ENCODE results near the gene CTNNA2. TPM values are rescaled to one million over a fixed set of nuclear protein-coding genes. Genes with fewer than 3 reads are reported as not detected.

Gene CTNNA2
- total RNA-seq, 1 experiment from 2014 or later, result not detected

GRCh38 chr2:80591233-80591632 lies 1078.4 kb downstream of the CTNNA2 start:
- no peak for DNase-seq (ENCODE audit: low read depth)
- in situ Hi-C loops (cut with HindIII; ENCODE audit: low pct_unique_long_range_greater_than_20kb, low sequenced_read_pairs), result no loop called here

DNA sequence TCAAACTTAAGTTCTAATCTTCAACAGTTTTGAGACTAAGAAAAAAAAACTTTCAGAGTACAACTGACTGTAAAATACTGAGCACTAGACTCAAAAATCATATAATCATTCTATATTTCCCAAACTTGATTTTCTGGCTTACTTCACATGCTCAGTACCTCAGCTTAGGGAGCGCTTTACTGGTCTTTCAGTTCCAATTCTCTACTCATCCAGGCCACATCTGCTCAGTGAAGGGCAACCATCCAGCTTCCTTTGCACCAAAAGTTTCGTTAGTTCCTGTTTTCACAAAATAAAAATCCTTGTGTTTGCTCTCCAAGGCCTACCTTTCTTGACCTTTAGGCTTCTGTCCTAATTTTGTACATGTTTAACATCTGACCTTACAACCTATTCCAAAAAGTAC lies 1079.3 kb downstream of the CTNNA2 start:
- in situ Hi-C loops (cut with HindIII; ENCODE audit: low pct_unique_long_range_greater_than_20kb, low sequenced_read_pairs), result no loop called here
- no peak for DNase-seq (ENCODE audit: low read depth)

GRCh38 chr2:80610108-80610507 lies 1097.3 kb downstream of the CTNNA2 start:
- in situ Hi-C loops (cut with HindIII; ENCODE audit: low pct_unique_long_range_greater_than_20kb, low sequenced_read_pairs), result no loop called here
- no peak for DNase-seq (ENCODE audit: low read depth)

- in situ Hi-C loops (cut with HindIII; ENCODE audit: low pct_unique_long_range_greater_than_20kb, low sequenced_read_pairs), result no loop called here
- no peak for DNase-seq (ENCODE audit: low read depth)
Measured at GRCh38 chr2:80621656-80622055, 1108.8 kb downstream of the CTNNA2 start.

DNA sequence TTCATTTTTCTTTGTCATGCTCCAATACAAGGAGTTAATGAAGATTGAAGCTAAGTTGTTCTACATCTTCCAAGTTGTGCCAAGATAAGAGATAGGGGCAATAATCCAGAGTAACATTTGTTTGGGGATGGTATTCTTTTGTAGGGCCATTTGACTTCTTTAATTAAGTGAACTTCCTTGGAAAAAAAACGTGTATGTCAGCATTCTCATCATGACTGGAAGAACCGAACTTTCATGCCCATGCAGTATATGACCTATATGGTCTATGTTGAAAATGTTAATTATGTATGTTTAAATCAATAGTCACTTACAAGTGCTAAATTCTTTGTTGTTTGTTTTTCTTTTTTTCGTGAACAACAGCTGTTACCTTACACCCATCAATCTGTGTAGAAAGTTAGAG lies 1111.2 kb downstream of the CTNNA2 start:
- no peak for DNase-seq (ENCODE audit: low read depth)

GRCh38 chr2:80634590-80634989 lies 1121.7 kb downstream of the CTNNA2 start:
- in situ Hi-C loops (cut with HindIII; ENCODE audit: low pct_unique_long_range_greater_than_20kb, low sequenced_read_pairs), result no loop called here
- DNase-seq (ENCODE audit: low read depth), result no peak

More for the DNA sequence above, 1111.2 kb downstream of the CTNNA2 start:
- in situ Hi-C loops (cut with HindIII; ENCODE audit: low pct_unique_long_range_greater_than_20kb, low sequenced_read_pairs), result no loop called here

- DNase-seq (ENCODE audit: low read depth), result no peak
- in situ Hi-C loops (cut with HindIII; ENCODE audit: low pct_unique_long_range_greater_than_20kb, low sequenced_read_pairs), result no loop called here
Measured at GRCh38 chr2:80638783-80639182, 1125.9 kb downstream of the CTNNA2 start.

- in situ Hi-C loops (cut with HindIII; ENCODE audit: low pct_unique_long_range_greater_than_20kb, low sequenced_read_pairs), result no loop called here
- no peak for DNase-seq (ENCODE audit: low read depth)
Measured at GRCh38 chr2:80642465-80642864, 1129.6 kb downstream of the CTNNA2 start.

- no peak for DNase-seq (ENCODE audit: low read depth)
- in situ Hi-C loops (cut with HindIII; ENCODE audit: low pct_unique_long_range_greater_than_20kb, low sequenced_read_pairs), result no loop called here
Measured at GRCh38 chr2:80643598-80643997, 1130.7 kb downstream of the CTNNA2 start.

GRCh38 chr2:80651435-80651834 lies 1138.6 kb downstream of the CTNNA2 start:
- no peak for DNase-seq (ENCODE audit: low read depth)
- in situ Hi-C loops (cut with HindIII; ENCODE audit: low pct_unique_long_range_greater_than_20kb, low sequenced_read_pairs), result no loop called here

DNA sequence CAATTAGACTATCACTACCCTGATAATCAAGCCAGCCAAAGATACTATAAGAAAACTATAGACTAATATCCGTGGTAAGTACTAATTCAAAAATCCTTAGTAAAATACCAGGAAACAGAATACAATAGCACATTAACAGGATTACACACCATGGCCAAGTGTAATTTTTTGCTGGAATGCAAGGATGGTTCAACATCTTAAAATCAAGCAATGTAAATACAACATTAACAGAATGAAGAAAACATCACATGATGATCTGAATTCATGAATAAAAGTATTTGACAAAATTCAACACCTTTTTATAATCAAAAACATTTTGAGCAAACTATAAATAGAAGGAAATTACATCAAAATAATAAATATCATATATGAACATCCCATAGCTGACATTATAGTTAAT lies 1142.4 kb downstream of the CTNNA2 start:
- in situ Hi-C loops (cut with HindIII; ENCODE audit: low pct_unique_long_range_greater_than_20kb, low sequenced_read_pairs), result no loop called here
- DNase-seq (ENCODE audit: low read depth), result no peak

- in situ Hi-C loops (cut with HindIII; ENCODE audit: low pct_unique_long_range_greater_than_20kb, low sequenced_read_pairs), result no loop called here
- no peak for DNase-seq (ENCODE audit: low read depth)
Measured at GRCh38 chr2:80670763-80671162, 1157.9 kb downstream of the CTNNA2 start.

- DNase-seq (ENCODE audit: low read depth), result no peak
- in situ Hi-C loops (cut with HindIII; ENCODE audit: low pct_unique_long_range_greater_than_20kb, low sequenced_read_pairs), result no loop called here
Measured at GRCh38 chr2:80687524-80687923, 1174.7 kb downstream of the CTNNA2 start.

- no peak for DNase-seq (ENCODE audit: low read depth)
- in situ Hi-C loops (cut with HindIII; ENCODE audit: low pct_unique_long_range_greater_than_20kb, low sequenced_read_pairs), result no loop called here
Measured at GRCh38 chr2:80689106-80689505, 1176.3 kb downstream of the CTNNA2 start.
